Measurements from ENCODE around the gene STUB1. TPM values are rescaled to one million over a fixed set of nuclear protein-coding genes. Genes with fewer than 3 reads are reported as not detected.

Gene STUB1
- total and polyA plus RNA-seq, 5 donors from 2014 or later = 63.2 to 142 (median 129) TPM

DNA sequence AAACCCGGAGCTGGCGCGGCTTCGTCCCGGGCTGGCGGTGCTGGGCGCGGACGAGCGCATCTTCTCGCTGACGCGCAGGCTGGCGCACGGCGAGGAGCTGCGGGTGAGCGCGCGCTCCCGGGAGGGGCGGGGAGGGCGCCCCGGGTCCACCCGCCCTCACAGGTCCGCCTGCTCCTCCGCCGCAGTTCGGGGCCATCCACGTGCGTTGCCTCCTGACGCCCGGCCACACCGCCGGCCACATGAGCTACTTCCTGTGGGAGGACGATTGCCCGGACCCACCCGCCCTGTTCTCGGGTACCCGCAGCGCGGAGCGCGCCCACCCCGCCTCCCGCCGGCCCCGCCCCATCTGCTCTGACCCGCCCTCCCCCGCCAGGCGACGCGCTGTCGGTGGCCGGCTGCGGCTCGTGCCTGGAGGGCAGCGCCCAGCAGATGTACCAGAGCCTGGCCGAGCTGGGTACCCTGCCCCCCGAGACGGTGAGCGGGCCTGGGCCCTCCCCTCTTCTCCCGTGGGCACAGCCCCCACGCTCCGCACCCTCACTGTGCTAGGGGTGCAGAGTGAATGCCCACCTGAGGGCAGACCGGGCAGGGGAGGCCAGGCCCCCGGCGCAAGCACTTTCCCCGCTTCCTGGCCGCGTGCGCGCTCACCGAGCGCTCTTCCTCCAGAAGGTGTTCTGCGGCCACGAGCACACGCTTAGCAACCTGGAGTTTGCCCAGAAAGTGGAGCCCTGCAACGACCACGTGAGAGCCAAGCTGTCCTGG is 48.1 kb downstream of the STUB1 start:
- Mint-ChIP-seq H3K4me1 (peaks cover 0 to 12% (median 0%) of the 10 kb centered on the region in 4 donors), H3K27ac (peak overlapping the region in 1 of 3 donors; percentile 38), H3K4me3 (peak overlapping the region in 2 of 4 donors; percentile 62 to 69), H3K36me3 (no peaks in the 10 kb centered on the region), H3K9me3 (no peaks in the 10 kb centered on the region), H3K27me3 (no peaks in the 10 kb centered on the region)
- peak overlapping the region; percentile 33 for H3K27ac ChIP-seq (ENCODE audit: insufficient read depth, low read length, poor library complexity, severe bottlenecking)
- no peaks in the 10 kb centered on the region for H3K27me3 ChIP-seq (ENCODE audit: control insufficient read depth, insufficient read depth, low read length)
- H3K4me1 ChIP-seq (ENCODE audit: control insufficient read depth, insufficient read depth, low read length, poor library complexity, severe bottlenecking) = peaks cover 20% of the 10 kb centered on the region
- DNase-seq = peak; percentile 61 to 70 (median 65)
- H3K36me3 ChIP-seq (ENCODE audit: control insufficient read depth, insufficient read depth, low read length) = peaks cover 2% of the 10 kb centered on the region
- ATAC-seq (ENCODE audit: low read depth in 2 of 2) = peak; percentile 54 to 57
- H3K4me3 ChIP-seq (ENCODE audit: low read depth, low read length) = no peak overlapping the region
- no peaks in the 10 kb centered on the region for H3K9me3 ChIP-seq (ENCODE audit: control insufficient read depth in 2 of 2, low read length in 2 of 2)

DNA sequence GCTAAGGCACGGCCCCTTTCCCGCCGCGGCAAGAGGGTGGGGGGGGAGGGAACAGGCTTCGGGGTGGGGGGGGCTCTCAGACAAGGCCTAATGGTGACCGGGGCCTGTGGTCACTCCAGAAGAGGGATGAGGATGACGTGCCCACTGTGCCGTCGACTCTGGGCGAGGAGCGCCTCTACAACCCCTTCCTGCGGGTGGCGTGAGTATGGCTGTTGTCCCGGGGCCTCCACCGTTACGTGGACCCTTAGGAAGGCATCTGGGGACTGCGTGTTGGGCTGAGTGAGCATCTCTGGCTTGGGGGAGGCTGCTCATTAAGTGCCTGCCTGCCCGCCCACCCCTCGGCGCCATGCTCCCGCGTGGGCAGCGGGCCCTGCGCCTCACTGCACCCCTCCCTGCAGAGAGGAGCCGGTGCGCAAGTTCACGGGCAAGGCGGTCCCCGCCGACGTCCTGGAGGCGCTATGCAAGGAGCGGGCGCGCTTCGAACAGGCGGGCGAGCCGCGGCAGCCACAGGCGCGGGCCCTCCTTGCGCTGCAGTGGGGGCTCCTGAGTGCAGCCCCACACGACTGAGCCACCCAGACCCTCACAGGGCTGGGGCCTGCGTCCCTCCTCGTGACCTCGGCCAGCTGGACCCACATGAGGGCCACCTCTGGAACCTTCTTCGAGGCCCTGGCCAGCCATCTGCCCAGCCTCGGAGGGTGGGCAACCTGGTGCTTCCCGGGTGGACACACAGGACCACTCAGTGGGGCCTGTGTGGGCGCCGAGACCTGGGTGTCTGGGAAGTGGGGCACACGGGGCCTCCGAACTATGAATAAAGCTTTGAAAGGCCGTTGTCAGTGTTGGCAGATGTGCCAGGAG is 48.9 kb downstream of the STUB1 start:
- no peaks in the 10 kb centered on the region for H3K27me3 Mint-ChIP-seq
- no peaks in the 10 kb centered on the region for H3K9me3 Mint-ChIP-seq
- H3K36me3 Mint-ChIP-seq = no peaks in the 10 kb centered on the region
- Histone ChIP-seq H3K36me3 (ENCODE audit: control insufficient read depth, insufficient read depth, low read length) (peaks cover 5% of the 10 kb centered on the region), H3K27me3 (ENCODE audit: control insufficient read depth, insufficient read depth, low read length) (no peaks in the 10 kb centered on the region), H3K9me3 (ENCODE audit: control insufficient read depth in 2 of 2, low read length in 2 of 2) (no peaks in the 10 kb centered on the region), H3K4me3 (ENCODE audit: low read depth, low read length) (no peak overlapping the region), H3K27ac (ENCODE audit: insufficient read depth, low read length, poor library complexity, severe bottlenecking) (no peak overlapping the region), H3K4me1 (ENCODE audit: control insufficient read depth, insufficient read depth, low read length, poor library complexity, severe bottlenecking) (peaks cover 20% of the 10 kb centered on the region)
- peaks cover 0 to 9% (median 0%) of the 10 kb centered on the region in 4 donors for H3K4me1 Mint-ChIP-seq
- ATAC-seq (ENCODE audit: low read depth in 2 of 2) (no peak), DNase-seq (no peak)
- H3K27ac Mint-ChIP-seq = no peak overlapping the region
- peak overlapping the region in 2 of 4 donors; percentile 55 to 62 for H3K4me3 Mint-ChIP-seq

DNA sequence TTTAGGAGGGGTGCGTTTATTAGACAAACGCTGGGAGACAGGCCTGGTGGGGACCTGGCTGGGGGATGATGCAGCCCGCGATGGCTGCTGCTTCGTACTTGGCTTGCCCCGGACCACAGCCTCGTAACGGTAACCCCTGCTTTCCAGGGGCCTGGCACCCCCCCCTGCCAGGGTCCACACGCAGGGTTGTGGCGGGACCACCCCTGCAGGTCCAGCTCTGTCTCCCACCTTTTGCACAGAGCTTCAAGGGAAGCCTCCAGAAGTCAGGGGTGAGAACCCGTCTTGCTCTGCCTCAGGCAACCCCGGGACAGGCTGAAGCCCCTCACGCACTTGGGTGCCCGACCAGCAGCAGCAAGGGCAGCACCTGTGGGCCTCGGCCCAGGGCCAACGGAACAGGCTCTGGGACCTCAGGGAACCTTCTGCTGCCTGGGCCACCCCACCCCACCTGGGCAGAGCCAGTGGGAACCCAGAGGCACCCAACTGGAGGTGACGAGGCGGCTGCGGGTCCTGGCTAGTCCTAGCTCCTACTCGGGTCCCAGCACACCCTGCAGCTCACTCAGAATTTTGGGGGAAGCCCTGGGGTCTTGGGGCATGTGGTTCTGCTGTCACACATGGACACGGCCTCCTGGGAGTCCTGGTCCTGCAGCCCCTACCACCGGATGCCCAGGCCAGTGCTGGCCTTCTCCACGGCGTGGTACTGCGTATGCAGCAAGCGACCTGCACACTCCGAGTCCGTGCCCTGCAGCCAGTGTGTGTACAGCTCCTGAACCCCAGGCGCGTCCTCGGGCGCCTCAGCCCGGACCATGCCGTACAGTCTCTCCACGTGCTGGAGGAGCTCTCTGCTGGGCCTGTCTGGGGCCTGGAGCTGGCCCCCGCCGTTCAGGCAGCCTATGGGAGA is 49.8 kb downstream of the STUB1 start:
- Histone ChIP-seq H3K9me3 (ENCODE audit: control insufficient read depth in 2 of 2, low read length in 2 of 2) (no peaks in the 10 kb centered on the region), H3K36me3 (ENCODE audit: control insufficient read depth, insufficient read depth, low read length) (peaks cover 9% of the 10 kb centered on the region), H3K27ac (ENCODE audit: insufficient read depth, low read length, poor library complexity, severe bottlenecking) (no peak overlapping the region), H3K27me3 (ENCODE audit: control insufficient read depth, insufficient read depth, low read length) (no peaks in the 10 kb centered on the region), H3K4me3 (ENCODE audit: low read depth, low read length) (no peak overlapping the region), H3K4me1 (ENCODE audit: control insufficient read depth, insufficient read depth, low read length, poor library complexity, severe bottlenecking) (peaks cover 20% of the 10 kb centered on the region)
- DNase-seq (no peak), ATAC-seq (ENCODE audit: low read depth in 2 of 2) (no peak)
- no peaks in the 10 kb centered on the region for H3K36me3 Mint-ChIP-seq
- H3K9me3 Mint-ChIP-seq = no peaks in the 10 kb centered on the region
- H3K4me1 Mint-ChIP-seq = peaks cover 0 to 8% (median 0%) of the 10 kb centered on the region in 4 donors
- peak overlapping the region in 1 of 4 donors; percentile 11 for H3K4me3 Mint-ChIP-seq
- H3K27me3 Mint-ChIP-seq = no peaks in the 10 kb centered on the region
- no peak overlapping the region for H3K27ac Mint-ChIP-seq

DNA sequence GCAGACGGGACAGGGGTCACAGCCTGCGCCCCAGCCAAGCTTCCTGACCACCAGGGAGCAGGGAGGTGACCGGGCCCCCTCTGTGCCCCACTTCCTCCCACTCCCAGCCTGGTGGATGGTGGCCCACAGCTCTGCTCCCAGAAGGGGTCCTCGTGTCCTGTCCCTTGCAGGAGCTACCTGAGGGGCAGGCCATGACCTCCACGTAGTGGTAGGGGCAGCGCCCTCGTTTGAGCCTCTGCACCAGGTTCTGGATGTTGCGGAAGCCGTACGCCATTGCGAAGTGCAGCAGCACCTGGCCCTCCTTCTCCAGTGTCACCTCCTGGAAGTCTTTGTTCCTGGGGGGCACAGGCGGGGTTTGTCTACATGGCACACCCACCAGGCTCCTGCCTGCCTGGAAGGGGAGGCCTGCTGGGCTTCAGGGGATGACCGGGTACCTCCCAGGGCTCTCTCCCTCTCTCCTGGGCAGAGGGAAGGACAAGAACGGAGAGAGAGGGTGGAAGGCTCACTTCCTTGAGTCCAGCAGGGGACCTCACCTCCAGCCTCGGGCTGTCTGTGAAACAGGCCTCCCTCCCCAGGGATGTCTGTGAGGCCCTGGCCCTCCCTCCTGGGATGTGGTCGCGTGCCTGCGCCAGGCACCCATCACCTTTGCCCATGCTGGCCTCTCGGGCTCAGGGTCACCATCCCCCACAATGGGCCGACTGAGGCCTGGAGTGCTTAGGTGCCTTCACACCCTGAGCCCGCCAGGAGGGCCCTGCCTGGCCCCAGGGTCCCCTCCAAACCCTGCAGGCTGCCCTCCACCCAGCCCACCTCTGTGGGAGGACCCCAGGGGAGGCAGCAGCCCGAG is 50.7 kb downstream of the STUB1 start:
- H3K36me3 Mint-ChIP-seq = peaks cover 4% of the 10 kb centered on the region
- H3K4me1 ChIP-seq (ENCODE audit: control insufficient read depth, insufficient read depth, low read length, poor library complexity, severe bottlenecking) = peaks cover 20% of the 10 kb centered on the region
- no peak overlapping the region for H3K27ac Mint-ChIP-seq

DNA sequence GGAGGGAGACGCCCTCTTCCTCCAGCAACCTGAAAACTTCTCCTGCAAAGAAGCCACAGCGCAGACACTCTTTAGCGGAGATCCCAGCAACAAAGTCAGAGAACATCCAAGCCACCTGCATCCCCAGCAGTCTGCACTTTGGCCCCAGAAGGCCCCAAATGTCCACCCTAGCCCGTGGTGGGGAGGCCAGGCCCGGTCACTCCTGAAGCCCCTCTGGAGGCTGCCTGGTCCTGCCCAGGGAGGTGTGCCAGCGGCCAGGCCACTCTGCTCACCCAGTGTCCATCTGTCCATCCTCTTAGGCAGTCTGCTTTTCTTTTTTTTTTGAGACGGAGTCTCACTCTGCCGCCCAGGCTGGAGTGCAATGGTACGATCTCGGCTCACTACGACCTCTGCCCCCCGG is 52.1 kb downstream of the STUB1 start:
- Mint-ChIP-seq H3K27me3 (no peaks in the 10 kb centered on the region), H3K36me3 (peaks cover 8% of the 10 kb centered on the region), H3K4me1 (peaks cover 0 to 5% (median 1%) of the 10 kb centered on the region in 4 donors), H3K27ac (peak overlapping the region in 1 of 3 donors; percentile 20), H3K9me3 (no peaks in the 10 kb centered on the region), H3K4me3 (no peak overlapping the region)
- no peak for ATAC-seq (ENCODE audit: low read depth in 2 of 2)
- Histone ChIP-seq H3K4me3 (ENCODE audit: low read depth, low read length) (no peak overlapping the region), H3K36me3 (ENCODE audit: control insufficient read depth, insufficient read depth, low read length) (peaks cover 17% of the 10 kb centered on the region), H3K4me1 (ENCODE audit: control insufficient read depth, insufficient read depth, low read length, poor library complexity, severe bottlenecking) (peaks cover 10% of the 10 kb centered on the region), H3K9me3 (ENCODE audit: control insufficient read depth in 2 of 2, low read length in 2 of 2) (no peaks in the 10 kb centered on the region), H3K27ac (ENCODE audit: insufficient read depth, low read length, poor library complexity, severe bottlenecking) (no peak overlapping the region), H3K27me3 (ENCODE audit: control insufficient read depth, insufficient read depth, low read length) (no peaks in the 10 kb centered on the region)
- DNase-seq = no peak

More for the DNA sequence above, 50.7 kb downstream of the STUB1 start:
- H3K36me3 ChIP-seq (ENCODE audit: control insufficient read depth, insufficient read depth, low read length) = peaks cover 13% of the 10 kb centered on the region
- no peak for ATAC-seq (ENCODE audit: low read depth in 2 of 2)
- no peaks in the 10 kb centered on the region for H3K9me3 ChIP-seq (ENCODE audit: control insufficient read depth in 2 of 2, low read length in 2 of 2)
- no peak overlapping the region for H3K4me3 ChIP-seq (ENCODE audit: low read depth, low read length)
- Mint-ChIP-seq H3K4me1 (peaks cover 0 to 5% (median 1%) of the 10 kb centered on the region in 4 donors), H3K4me3 (no peak overlapping the region), H3K9me3 (no peaks in the 10 kb centered on the region), H3K27me3 (no peaks in the 10 kb centered on the region)
- DNase-seq = no peak
- H3K27me3 ChIP-seq (ENCODE audit: control insufficient read depth, insufficient read depth, low read length) = no peaks in the 10 kb centered on the region
- H3K27ac ChIP-seq (ENCODE audit: insufficient read depth, low read length, poor library complexity, severe bottlenecking) = no peak overlapping the region

All from CD4-positive, CD25-positive, alpha-beta regulatory T cell (primary cell).